NOMO-1 (cell line): Measurements from ENCODE around the gene ATG9A.

Experiments used
- DNase-seq, 2 experiments: peaks; one replicate each; lab custom pipeline; 2025; ENCODE audit not compliant: unreplicated experiment in 2 of 2; lab: John Stamatoyannopoulos, UW

The ATG9A gene

DNA sequence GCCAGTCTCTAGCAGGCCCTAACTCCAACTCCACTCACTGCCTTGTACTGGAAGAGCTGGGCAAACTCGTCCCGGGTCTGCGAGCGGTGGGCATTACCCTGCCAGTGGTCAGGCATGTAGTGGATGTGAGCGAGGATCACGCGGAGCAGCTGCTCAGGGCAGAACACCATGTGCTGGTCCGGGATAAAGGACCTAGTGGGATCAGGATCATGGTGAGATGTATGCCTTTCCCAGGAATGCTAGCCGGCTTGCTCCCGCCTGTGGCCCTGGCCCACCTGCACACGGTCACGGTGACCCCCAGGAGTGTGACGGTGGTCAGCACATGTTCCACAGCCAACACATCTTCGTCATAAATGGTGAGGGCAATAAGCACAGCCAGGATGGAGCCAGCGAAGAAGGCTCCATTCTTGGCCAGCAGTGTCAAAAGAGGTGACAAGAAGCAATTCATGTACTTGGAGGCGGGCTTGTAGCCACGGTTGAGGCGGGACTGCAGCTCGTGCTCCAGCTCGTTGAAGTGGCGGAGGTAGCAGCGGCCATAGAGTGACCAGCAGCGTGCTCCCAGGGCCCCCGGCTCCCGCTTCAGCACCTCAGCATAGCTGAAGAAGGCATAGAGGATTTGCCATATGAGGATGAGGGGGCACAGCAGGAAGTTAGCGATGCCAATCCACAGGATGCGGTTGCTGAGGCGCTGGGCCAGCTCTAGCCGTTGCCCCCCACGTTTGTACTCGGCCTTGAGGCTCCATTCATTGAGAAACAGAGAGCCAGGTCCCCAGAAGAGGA, 5.4 kb downstream of the ATG9A start:
- no peak for DNase-seq

DNA sequence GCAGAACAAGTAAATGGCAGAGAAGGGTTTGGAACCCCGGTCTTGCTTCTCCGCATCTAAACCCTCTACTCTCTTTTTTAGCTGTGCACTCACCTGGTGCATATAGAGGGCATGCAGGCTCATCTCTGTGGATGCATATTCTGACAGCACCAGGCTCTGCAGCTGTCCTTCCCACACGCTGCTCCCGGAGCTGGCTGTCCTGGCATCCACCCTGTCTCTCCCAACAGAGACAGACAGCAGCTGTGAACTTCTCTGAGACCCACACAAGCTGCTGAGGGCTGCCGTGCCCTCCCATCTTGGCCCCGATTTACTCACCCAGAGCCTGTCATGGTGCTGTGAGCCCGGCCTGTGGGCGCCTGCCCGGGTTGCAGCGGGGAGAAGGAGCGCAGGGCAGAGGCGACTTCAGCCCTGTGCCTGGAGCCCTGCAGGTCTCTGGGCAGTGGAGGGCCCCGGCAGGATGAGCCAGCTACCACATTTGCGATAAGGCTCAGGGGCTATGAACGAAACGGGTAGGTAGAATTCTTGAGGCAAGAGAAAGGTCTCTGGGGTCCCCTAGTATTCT, 7.4 kb downstream of the ATG9A start:
- no peak for DNase-seq

DNA sequence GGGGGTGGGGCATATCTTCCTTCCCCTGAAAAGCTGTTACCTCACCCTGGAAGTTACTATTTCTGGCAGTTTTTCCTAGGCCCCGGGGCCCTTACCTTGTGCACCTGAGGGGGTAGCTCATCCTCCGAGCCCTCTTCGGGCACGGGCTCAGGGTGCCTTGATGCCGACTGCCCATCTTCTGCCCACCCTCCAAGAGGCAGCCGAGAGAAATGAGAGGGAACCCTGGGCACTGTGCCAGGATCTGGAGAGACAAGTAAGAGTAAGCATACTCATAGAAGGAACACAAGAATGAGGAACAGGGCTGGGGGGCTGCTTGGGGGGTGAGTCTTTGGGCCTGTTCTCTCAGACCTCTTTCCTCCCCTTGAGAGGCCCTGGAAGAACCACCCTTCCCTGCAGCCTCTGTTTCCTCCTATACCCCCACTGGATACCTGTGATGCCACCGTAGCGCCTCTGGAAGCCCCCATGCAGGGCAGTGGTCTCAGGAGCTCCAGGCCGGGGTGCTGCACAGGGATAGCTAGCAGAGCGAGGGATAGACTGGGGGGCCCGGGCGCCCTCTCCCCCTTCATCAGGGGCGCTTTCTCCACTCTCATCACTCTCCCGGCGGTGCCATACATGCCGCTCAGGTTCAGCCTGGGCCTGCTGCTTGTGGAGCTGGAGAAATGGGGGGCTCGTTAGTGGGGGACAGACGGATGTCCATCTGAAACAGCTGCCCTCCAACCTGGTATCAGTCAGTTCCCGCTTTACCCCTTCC, 8.6 kb downstream of the ATG9A start:
- no peak for DNase-seq

DNA sequence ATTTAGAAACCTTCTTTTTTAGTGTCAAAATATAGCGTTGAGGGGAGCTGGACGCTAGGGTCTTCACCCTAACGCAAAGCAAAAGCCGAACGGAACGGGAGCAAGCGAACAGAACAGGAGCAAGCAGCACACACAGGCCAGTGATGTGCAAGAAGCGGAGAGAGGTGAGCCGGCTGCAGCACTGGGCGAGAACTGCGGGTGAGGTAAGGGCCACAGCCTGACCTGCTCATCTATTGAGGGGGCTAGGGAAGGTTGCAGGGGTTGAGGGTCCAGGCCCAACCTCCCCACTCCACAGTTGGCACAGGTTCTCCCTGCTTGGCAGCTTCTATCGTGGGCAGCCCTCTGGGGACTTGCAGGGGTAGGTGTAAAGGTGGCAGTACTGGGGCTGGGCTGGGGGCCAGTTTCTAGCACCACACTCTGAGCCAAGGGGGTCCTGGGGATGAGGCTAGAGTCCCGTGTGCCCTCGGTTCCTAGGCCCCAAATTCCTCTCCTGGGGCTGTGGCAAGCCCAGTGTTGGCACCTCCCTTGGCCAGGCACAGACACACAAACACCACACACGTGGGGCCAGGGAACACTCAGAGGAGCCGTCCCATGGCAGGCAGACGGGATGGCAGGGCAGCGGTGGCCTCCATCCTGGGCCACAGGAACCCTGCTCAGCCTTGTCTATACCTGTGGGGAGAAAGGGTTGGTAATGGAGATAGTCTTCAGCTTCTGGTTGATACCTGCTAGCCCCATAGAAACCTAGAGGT, 9.5 kb downstream of the ATG9A start:
- DNase-seq, result no peak

DNA sequence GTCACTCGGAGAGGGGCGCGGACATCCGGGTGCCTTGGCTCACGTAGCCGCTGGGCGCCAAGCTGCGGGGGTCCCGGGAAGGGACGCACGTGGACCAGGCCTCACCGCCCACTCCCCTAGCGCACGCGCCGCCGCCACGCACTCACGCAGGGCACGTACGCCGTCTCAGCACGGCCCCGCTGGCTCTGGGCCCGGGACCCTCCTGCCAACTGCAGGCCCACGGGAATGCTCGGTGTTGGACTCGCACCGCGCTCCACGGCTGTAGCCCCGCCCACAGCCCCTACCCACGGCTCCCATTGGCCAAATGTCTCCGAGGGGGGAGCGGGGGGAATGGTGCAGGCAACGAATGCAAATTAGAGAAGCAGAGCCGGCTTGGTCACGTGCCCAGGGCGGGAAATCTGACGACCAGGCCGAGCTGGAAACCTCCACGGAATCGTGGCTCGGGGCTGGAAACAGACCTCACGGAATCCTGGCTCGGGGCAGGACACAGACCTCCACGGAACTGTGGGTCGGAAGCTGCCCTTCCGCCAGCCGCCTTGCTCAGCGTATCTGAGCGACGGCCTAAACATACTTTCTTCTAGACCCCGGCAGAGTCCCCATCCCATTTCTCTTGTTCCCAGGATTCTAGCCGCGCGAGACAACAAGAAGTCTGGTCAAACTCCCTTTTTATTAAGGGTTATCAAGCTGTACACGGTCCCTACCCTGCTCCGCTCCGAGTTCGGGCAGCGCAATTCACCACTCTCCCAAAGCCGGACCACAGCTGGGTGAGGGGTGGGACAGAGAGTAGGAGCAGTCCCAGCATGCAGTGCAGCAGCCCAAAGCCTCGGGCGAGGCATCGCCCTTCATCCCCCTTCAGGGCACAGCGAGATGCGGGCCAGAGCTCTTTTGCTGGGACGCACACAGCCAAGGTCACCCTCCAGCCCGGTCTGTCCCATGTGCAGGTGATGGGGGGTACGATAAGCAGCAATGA, 10.4 kb downstream of the ATG9A start, which contains the start of gene ABCB6:
TSS of gene ABCB6 (minus strand) at position 227 of the 970 bp plus-strand sequence. CDS start 285 bp downstream, outside the sequence.
- no peak for DNase-seq

DNA sequence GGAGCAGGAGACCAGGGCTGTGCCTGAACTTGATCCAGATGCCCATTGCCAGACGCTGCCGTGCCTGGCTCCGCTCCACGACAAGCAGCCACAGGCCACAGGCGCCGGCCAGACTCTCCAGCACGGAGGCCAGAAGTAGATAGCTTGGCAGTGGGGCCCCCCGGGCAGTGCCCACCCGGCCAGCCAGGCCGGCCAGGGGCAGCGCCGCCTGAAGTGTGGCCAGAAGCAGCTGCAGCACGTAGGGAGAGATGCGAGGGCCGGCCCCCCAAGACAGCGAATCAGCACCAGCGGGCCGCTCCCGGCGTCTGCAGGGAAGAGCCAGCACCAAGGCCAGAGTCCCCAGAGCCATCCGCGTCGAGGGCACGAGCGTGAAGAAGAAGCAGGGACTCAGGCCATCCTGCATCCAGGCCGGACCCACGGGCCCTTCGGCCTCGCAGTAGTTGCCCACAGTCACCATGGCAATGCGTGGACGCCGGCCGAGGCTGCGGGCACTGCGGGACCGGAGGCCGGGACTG, 11.2 kb downstream of the ATG9A start:
- no peak for DNase-seq

DNA sequence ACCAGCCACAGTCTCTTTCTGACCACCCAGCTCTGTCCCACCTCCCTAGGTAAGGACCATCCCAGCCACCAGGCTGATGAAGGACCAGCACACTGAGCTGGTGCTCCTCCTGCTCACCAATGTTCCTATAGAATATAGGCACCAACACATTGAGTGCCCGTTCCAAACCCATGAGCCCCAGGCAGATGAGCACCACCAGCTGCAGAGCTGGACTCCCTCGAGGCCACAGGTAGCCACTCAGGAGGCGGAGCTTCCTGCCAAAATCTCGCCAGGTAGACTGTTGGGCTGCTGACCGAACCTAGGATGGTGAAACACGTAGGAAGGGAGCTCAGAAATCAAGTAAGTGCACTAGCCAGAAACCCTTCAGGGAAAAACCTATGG, 12.9 kb downstream of the ATG9A start:
- no peak for DNase-seq

DNA sequence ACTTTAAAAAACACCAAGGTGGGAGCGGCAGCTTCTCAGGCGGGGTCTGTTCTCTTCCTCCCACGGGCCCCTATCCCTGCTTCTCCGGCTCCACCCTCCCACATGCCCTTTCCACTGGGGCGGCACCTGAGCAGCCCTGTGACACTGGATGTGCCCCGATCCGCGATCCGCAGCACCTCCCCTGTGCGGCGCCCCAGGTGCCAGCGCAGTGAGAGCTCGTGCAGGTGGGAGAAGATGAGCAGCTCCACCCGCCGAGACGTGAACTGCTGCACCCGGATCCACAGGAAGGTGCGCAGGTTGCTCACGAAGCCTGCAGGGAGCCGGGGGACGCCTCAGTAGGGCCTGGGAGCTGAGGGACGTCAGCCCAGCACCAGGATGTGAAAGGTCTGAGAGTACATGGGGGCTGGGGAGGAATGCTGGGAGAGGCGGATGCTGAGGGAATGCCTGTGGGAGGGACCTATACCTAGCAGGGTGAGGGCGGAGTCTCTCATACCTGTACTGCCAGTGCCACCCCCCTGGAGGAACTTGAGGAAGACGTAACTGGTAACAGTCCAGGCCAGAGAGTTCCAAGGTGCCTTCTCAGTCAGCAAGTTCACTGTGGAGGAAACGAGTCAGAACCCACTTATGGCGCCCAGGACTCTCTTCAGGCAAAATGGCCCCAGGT, 13.4 kb downstream of the ATG9A start:
- DNase-seq, result no peak

DNA sequence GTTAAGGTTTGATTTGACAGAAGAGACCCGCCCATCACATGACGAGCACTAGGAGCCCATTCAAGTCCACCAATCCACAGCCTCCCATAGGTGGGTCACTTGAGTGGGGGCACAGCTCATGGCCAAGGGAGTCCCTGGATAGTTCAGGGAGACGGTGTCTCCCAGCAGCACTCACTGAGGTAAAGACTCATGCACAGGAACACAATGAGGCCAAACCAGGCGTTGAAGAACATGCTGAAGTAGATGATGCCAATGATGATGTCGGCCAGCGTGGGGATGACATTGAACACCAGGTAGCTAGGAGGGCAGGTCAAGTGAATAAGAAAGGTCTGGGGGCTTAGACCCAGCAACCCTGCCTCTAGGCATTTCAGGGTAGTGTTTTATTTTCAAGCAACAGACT, 14.7 kb downstream of the ATG9A start:
- DNase-seq, result no peak

DNA sequence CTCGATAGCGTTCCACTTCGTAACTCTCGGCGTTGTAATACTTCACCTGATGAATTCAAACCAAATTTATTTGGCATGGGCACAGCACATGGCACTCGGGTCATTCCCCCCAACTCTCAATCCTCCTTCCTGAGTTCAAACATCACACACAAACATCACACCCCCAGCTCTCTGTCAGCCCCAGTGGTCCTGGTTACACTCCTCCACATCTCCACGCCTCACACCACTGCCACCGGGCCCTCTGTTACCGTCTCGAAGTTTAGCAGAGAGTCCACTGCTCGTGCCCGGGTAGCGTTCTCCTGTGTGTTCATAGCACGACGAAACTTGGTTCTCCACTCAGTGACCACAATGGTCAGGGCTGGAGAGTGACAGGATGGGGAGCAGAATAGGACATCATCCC, 15.3 kb downstream of the ATG9A start:
- no peak for DNase-seq

DNA sequence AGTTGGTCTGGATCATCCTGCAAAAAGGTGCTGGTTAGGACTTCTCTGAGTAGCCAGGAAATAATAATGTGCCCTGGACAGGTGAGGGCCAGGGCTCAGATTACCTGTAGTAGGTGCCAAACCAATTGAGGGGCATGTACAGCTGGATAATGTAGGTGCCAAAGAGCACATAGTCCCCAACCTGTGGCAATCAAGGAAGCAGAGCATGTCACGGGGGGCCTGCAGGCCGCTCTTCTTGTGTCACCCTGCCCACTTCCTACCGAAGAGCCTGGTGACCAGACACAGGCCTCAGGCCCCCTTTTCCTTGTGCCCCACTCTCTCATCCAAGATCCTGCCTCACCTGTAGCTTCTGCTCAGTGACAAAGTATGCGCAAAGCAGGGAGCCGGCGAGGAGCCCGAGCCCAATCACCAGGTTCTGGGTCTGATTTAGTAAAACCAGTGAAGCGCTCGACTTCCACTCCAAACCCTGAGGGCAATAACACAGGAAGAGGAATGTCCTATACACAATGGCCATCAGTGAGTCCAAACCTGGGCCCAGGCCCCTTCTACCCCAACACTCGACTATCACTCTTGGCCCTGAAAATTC, 15.9 kb downstream of the ATG9A start:
- DNase-seq, result no peak

DNA sequence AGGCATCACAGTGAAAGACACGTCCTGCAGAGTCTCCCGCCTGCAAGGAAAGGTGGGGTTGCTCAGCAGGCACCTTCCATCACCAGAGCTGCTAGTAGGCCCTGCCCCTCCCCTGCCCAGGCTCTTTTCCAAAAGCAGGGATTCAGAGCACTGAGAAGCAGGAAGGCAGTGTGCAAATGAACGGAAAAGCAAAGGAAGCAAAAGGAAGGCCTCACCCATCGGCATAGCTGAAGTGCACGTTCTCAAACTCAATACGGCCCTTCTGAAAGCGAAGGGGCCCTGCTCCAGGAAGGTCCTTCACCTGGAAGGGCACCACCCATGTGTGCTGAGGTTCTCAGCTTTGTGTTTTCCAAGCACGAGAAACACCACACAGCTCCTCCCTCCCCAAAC, 16.4 kb downstream of the ATG9A start:
- no peak for DNase-seq

DNA sequence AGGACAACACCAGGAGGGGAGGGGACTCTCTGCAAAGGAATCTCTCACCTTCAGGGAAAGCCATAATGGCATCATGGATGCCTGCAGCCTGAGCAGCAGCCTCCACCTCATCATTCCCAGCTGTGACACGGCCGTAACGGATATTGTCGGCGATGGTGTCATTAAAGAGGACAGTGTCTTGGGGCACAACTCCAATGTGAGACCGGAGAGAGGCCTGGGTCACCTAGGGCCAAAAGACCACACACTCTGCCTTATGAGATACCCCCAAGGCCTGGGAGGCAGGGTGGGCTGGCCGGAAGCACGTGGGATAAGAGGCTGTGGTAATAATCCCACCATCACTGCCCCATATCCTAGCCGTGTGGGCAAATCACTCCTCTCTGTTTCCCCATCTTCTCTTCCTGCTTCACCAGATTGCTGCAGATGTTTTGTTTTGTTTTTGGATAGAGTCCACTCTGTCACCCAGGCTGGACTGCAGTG, 18.5 kb downstream of the ATG9A start:
- no peak for DNase-seq

DNA sequence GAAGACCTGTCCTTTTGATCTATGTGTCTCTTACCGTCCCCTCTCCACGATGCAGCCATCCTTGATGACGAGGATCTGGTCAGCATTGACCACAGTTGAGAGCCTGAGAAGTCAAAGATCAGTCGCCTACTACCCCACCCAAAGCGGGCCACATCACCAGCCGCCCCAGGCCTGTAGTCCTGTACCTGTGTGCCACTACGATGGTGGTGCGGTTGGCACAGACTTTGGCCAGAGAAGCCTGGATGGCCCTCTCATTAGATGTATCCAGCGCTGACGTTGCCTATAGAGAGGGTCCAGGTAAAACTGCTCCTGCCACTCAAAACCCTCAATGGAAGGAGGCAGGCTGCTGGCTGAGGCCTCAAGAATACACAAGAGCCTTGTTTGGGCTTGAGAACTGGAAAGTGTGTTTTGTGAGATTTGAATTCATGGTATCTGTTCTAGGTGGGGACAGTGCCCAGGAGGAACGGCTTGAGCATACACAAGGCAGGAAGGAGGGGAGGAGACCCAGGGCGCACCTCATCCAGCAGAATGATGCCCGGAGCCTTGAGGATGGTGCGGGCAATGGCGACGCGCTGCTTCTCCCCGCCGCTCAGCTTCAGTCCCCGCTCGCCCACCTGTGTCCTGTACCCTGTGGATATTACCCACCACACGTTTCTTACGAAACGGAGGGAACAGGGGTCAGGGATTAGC, 19.1 kb downstream of the ATG9A start:
- DNase-seq, result no peak

DNA sequence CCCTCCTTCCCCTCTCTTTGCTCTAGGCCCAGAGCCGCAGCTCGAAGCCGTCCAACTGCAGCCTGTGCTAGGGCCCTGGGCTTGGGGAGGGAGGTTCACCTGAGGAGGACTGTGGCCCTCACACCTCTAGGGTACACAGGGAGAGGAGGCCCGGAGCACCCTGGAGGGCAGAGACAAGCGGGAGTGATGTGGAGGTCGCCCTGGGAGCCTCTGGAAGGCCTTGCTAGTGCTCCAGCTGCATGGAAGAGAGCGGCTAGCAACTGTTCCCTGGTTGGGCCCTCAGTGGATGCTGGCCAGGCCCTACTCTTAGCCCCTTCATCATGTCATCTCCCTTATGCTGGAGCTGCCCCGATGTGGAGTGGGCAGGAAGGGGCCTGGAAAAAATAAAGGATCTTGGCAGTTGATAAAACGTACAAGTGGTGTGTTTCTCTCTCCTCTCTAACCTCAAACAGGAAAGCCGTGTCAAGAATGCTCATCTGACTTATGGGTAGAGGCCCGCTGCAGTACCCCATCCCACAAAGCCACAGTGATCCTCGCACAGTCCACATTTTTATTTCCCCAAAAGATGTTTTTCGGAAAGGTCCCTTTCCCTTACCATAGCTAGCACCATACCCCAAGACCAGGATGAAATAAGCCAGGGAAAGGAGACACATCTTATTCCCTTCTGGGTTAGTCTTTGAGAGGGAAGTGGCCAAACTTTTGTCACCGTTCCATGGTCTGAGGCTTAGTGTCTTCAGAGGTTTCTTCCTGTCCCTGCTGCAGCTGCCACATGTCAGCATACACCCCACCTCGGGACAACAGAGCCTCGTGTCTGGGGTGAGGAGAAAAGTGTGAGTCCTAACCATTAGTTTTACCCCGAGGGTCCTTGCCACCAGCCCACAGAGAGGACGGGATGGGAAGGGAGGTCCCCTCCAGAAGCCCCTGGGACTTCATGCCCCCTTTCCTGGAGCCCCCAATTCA, 19.9 kb downstream of the ATG9A start:
- no peak for DNase-seq

DNA sequence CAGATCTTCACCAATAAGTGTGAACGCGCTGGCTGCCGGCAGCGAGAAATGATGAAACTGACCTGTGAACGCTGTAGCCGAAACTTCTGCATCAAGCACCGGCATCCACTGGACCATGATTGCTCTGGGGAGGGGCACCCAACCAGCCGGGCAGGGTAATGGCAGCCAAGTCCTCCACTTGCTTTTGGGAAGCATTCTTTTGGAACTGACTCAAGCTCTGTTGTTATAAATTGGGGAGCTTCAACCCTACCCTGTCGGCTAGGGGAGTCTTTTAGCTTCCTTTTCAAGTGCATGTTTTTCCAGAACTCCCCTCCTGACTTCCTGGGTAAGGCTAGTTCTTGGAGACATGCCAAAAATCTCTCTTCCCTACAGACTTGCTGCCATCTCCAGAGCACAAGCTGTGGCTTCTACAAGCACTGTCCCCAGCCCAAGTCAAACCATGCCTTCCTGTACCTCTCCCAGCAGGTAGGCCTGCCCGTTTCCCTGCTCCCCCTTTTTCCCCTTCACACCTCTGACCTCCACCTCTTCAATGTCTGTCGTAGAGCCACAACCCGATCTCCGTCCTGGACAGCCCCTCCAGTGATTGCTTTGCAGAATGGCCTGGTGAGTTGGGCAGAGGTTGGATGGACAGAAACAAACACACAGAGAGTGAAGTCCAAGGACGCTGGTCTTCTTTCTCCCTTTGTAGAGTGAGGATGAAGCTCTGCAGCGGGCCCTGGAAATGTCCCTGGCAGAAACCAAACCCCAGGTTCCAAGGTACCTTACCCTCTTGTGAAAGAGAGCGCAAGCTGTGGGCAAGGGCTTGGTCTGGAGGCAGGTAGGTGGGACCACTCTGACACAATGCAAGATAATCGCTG, 21.3 kb downstream of the ATG9A start:
- no peak for DNase-seq
